GM12878 (cell line): Measurements from ENCODE around the gene TRHDE. TPM values are rescaled to one million over a fixed set of nuclear protein-coding genes. Genes with fewer than 3 reads are reported as not detected.

Source experiments
- ATAC-seq: fragments of 200-7000 bp; cut with Tn5 transposase; 3 replicates; pipeline ENCODE4 v1.9.1; 2020; ENCODE audit warnings: mild to moderate bottlenecking, moderate library complexity
- BruUV-seq: library from RNA; stranded (reverse); fragments of 400-500 nt; replicated peaks from 2 replicates; lab custom pipeline; 2021; lab: Mats Ljungman, UMichigan
- CTCF ChIA-PET: fragments of 300-600 bp; sonication (Branson Sonifier 250); formaldehyde crosslinking; extraction: SDS; loops from one replicate; lab custom pipeline; 2021; ENCODE audit warnings: inconsistent platforms; lab: Yijun Ruan, JAX
- POLR2A ChIA-PET: fragments of 350-600 bp; formaldehyde crosslinking; extraction: SDS; loops from one replicate; lab custom pipeline; 2021; ENCODE audit warnings: inconsistent platforms; lab: Charles Lee
- RAD21 ChIA-PET: fragments of 300-600 bp; sonication (Branson Sonifier 250); formaldehyde crosslinking; loops from one replicate; lab custom pipeline; 2023; ENCODE audit warnings: antibody characterized with exemption; ENCODE audit not compliant: unreplicated experiment; lab: Charles Lee
- SMC1A ChIA-PET: fragments of 300-600 bp; sonication (Branson Sonifier 250); formaldehyde crosslinking; loops from one replicate; lab custom pipeline; 2023; ENCODE audit not compliant: unreplicated experiment, uncharacterized antibody; lab: Charles Lee
- DNase-seq: peaks from one replicate; pipeline ENCODE4 v3.0.0-alpha.2; 2011; ENCODE audit warnings: low read depth, low spot score
- FAIRE-seq: peaks from 3 replicates; lab custom pipeline; 2011; peaks lifted over from hg19 to GRCh38; lab: Jason Lieb, UNC
- H2AFZ ChIP-seq: 2 replicates; pipeline ENCODE4 v1.6.0; 2011; ENCODE audit warnings: low read depth, low read length, control low read depth; ENCODE audit not compliant: control insufficient read depth
- H3K27ac ChIP-seq: 2 replicates; pipeline ENCODE4 v1.5.1; 2011; ENCODE audit warnings: control low read depth; ENCODE audit not compliant: control insufficient read depth, insufficient read depth
- H3K27me3 ChIP-seq, 2 experiments: replicated peaks in 1 of 2; 2 replicates each; pipeline versions ENCODE4 v1.6.0 to v1.6.1; 2011; ENCODE audit warnings: low read length in 1 of 2; ENCODE audit not compliant: control insufficient read depth in 2 of 2, insufficient read depth in 2 of 2
- H3K36me3 ChIP-seq, 2 experiments: 2 replicates each; pipeline ENCODE4 v1.5.1; 2011; ENCODE audit warnings: low read length in 1 of 2; ENCODE audit not compliant: control insufficient read depth in 2 of 2, insufficient read depth in 2 of 2
- H3K4me1 ChIP-seq: 2 replicates; pipeline ENCODE4 v1.6.1; 2011; ENCODE audit warnings: mild to moderate bottlenecking, low read length, moderate library complexity, mixed read lengths; ENCODE audit not compliant: control insufficient read depth, insufficient read depth
- H3K4me2 ChIP-seq: 2 replicates; pipeline ENCODE4 v1.6.0; 2011; ENCODE audit warnings: control low read depth; ENCODE audit not compliant: control insufficient read depth, insufficient read depth
- H3K4me3 ChIP-seq: fragments of 200-600 bp; sonication (generic); 2 replicates; pipeline ENCODE4 v1.5.1; 2016
- H3K79me2 ChIP-seq: 2 replicates; pipeline ENCODE4 v1.6.0; 2011; ENCODE audit warnings: low read length; ENCODE audit not compliant: control insufficient read depth, insufficient read depth
- H3K9ac ChIP-seq: 2 replicates; pipeline ENCODE4 v1.8.0; 2011; ENCODE audit warnings: low read length, control low read depth, mixed read lengths; ENCODE audit not compliant: control insufficient read depth, insufficient read depth
- H3K9me3 ChIP-seq: replicated peaks from 3 replicates; pipeline ENCODE4 v1.5.1; 2011; ENCODE audit warnings: mild to moderate bottlenecking, low read length; ENCODE audit not compliant: control insufficient read depth, insufficient read depth
- H4K20me1 ChIP-seq: 2 replicates; pipeline ENCODE4 v1.6.0; 2011; ENCODE audit not compliant: control insufficient read depth, insufficient read depth
- ATF2 ChIP-seq: IDR thresholded peaks from 2 replicates; pipeline ENCODE4 v1.6.1; 2012; ENCODE audit warnings: low read length, inconsistent platforms
- ATF7 ChIP-seq: fragments of 450-650 bp; IDR thresholded peaks from 2 replicates; pipeline ENCODE4 v1.6.1; 2016; ENCODE audit warnings: low read depth, mild to moderate bottlenecking
- CREB1 ChIP-seq: IDR thresholded peaks from 2 replicates; pipeline ENCODE4 v1.6.1; 2012; ENCODE audit warnings: low read depth, mild to moderate bottlenecking, inconsistent platforms
- DPF2 ChIP-seq: fragments of 450-650 bp; IDR thresholded peaks from 2 replicates; pipeline ENCODE4 v1.6.1; 2017; ENCODE audit warnings: mild to moderate bottlenecking
- ETV6 ChIP-seq, 2 experiments: fragments of 450-650 bp in 1 of 2; IDR thresholded peaks in 1 of 2; conservative IDR thresholded peaks in 1 of 2; 2 replicates each; pipeline ENCODE4 v1.6.1; 2014; ENCODE audit warnings: antibody characterized with exemption in 1 of 2, borderline replicate concordance in 1 of 2, low read depth in 1 of 2, mild to moderate bottlenecking in 1 of 2, moderate library complexity in 1 of 2
- HCFC1 ChIP-seq: fragments of 150-350 bp; IDR thresholded peaks from 2 replicates; pipeline ENCODE4 v1.6.1; 2014; ENCODE audit warnings: low read length
- IKZF1 ChIP-seq: fragments of 450-650 bp; conservative IDR thresholded peaks from 2 replicates; pipeline ENCODE4 v1.6.1; 2017; ENCODE audit warnings: antibody characterized with exemption, mild to moderate bottlenecking
- KAT2A ChIP-seq: conservative IDR thresholded peaks from 2 replicates; pipeline ENCODE4 v1.6.1; 2011; ENCODE audit warnings: low read depth, low read length; ENCODE audit not compliant: control insufficient read depth
- MYB ChIP-seq: fragments of 150-350 bp; IDR thresholded peaks from 2 replicates; pipeline ENCODE4 v1.6.1; 2014; ENCODE audit warnings: mild to moderate bottlenecking, low read depth, low read length, borderline replicate concordance
- PAX5 ChIP-seq: IDR thresholded peaks from 2 replicates; pipeline ENCODE4 v1.6.1; 2011; ENCODE audit warnings: low read depth, low read length, borderline replicate concordance
- POLR2AphosphoS5 ChIP-seq: IDR thresholded peaks from 2 replicates; pipeline ENCODE4 v1.6.1; 2011; ENCODE audit warnings: mild to moderate bottlenecking, low read length, inconsistent platforms
- RELA ChIP-seq: fragments of 450-650 bp; IDR thresholded peaks from 2 replicates; pipeline ENCODE4 v1.8.0; 2014; ENCODE audit warnings: borderline replicate concordance; ENCODE audit not compliant: partially characterized antibody
- RELB ChIP-seq: fragments of 450-650 bp; IDR thresholded peaks from 2 replicates; pipeline ENCODE4 v1.6.1; 2017; ENCODE audit warnings: low read depth, mild to moderate bottlenecking, moderate library complexity
- SMAD5 ChIP-seq: IDR thresholded peaks from 2 replicates; pipeline ENCODE4 v1.6.1; 2016; ENCODE audit warnings: antibody characterized with exemption, low read depth
- TCF12 ChIP-seq: IDR thresholded peaks from 2 replicates; pipeline ENCODE4 v1.6.1; 2011; ENCODE audit warnings: low read depth, mild to moderate bottlenecking, low read length
- WRNIP1 ChIP-seq: IDR thresholded peaks from 2 replicates; pipeline ENCODE4 v1.6.1; 2011; ENCODE audit warnings: low read depth, low read length, improper control_type of control experiment, borderline replicate concordance
- WGBS: methylation state at CpG from one replicate; pipeline ENCODE4 v1.1.6; 2016; ENCODE audit warnings: low lambda C conversion rate; ENCODE audit not compliant: insufficient replicate concordance, insufficient coverage; ENCODE audit errors: missing lambda C conversion rate; 5-methylcytosine and 5-hydroxymethylcytosine counted together
- in situ Hi-C: fragments of 300-500 bp; cut with MboI; formaldehyde crosslinking; loops from 9 replicates; pipeline ENCODE4 v1.14.3; 2018; ENCODE audit warnings: mixed read lengths
- intact Hi-C: fragments of 100-400 bp; cut with micrococcal nuclease; formaldehyde crosslinking; loops from one replicate; pipeline ENCODE4 v1.14.2; 2022; ENCODE audit not compliant: unreplicated experiment
- polyA plus RNA-seq, 11 experiments: library from polyadenylated mRNA; depleted of rRNA in 4 of 11; unstranded in 6 of 11; stranded (reverse) in 5 of 11; fragments of >200 nt; fragmentation: Nextera tagmentation in 4 of 11; fragmentation: Illumina TruSeq in 1 of 11; extraction: Ambion mirVana in 4 of 11; extraction: Trizol in 1 of 11; gene quantifications; 1 replicate in 1 of 11; 2 replicates in 10 of 11; pipeline versions ENCODE4 v1.2.1 to v1.2.3, GENCODE V29; 2011 to 2016; ENCODE audit warnings: inconsistent platforms in 2 of 11, missing spikeins in 2 of 11, low read depth in 1 of 11
- total RNA-seq, 4 experiments: library from RNA; depleted of rRNA in 3 of 4; stranded (reverse); fragments of >200 nt in 3 of 4; fragmentation: Illumina TruSeq in 1 of 4; extraction: Trizol in 1 of 4; gene quantifications; 2 replicates each; pipeline versions ENCODE4 v1.2.1 to v1.2.3, GENCODE V29; 2013 to 2021
- TF ChIP-seq, protein P1 (sequence below): fragments of 450-650 bp; IDR thresholded peaks from 2 replicates; pipeline ENCODE4 v1.6.1; 2018; ENCODE audit warnings: borderline replicate concordance, mild to moderate bottlenecking; ENCODE audit not compliant: partially characterized antibody

Gene TRHDE
- total and polyA plus RNA-seq, 10 of the 15 experiments (the other 5 are each of a cell fraction or from before 2014, with no cell fraction given): not detected

DNA sequence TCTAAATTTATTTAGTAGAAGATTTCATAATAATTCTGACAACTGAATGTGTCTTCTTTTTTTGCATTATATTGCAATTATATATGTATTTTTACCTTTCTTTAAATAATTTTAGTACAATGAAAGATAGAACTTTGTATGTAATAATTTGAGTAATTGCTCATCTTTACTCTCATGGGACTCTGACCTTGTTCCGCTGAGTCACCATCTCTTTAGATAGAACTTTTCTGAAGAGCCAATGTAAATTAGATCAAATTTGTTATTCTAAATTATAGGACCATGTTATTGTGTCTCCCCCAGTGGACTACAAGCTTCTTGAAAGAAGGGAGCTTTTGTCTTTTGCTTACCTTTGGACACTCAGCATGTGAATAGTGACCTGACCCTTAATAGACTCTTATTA, 96.1 kb downstream of the TRHDE start (continued):
- TF ChIP-seq SMAD5 (no peak), WRNIP1 (no peak)

GRCh38 chr12:72368719-72369422, 96.7 kb downstream of the TRHDE start:
- in situ Hi-C loops (no loop called here), intact Hi-C loops (no loop called here)
- TF ChIP-seq IKZF1: no peak
- no peak for TF ChIP-seq HCFC1
- TF ChIP-seq DPF2: no peak
- TF ChIP-seq MYB: no peak
- TF ChIP-seq CREB1: no peak
- no peak for TF ChIP-seq RELA
- TF ChIP-seq ETV6 (conservative IDR thresholded peaks at IDR 0.05 in 1 of 2, IDR thresholded peaks at IDR 0.05 in 1 of 2; ENCODE audit: borderline replicate concordance in 1 of 2, low read depth in 1 of 2): no peak
- TF ChIP-seq, protein P1, sequence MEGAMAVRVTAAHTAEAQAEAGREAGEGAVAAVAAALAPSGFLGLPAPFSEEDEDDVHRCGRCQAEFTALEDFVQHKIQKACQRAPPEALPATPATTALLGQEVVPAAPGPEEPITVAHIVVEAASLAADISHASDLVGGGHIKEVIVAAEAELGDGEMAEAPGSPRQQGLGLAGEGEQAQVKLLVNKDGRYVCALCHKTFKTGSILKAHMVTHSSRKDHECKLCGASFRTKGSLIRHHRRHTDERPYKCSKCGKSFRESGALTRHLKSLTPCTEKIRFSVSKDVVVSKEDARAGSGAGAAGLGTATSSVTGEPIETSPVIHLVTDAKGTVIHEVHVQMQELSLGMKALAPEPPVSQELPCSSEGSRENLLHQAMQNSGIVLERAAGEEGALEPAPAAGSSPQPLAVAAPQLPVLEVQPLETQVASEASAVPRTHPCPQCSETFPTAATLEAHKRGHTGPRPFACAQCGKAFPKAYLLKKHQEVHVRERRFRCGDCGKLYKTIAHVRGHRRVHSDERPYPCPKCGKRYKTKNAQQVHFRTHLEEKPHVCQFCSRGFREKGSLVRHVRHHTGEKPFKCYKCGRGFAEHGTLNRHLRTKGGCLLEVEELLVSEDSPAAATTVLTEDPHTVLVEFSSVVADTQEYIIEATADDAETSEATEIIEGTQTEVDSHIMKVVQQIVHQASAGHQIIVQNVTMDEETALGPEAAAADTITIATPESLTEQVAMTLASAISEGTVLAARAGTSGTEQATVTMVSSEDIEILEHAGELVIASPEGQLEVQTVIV: no peak
- TF ChIP-seq POLR2AphosphoS5: no peak
- TF ChIP-seq RELB: no peak
- TF ChIP-seq KAT2A: no peak
- no peak for TF ChIP-seq PAX5
- TF ChIP-seq ATF2: no peak
- no peak for TF ChIP-seq ATF7
- no peak for TF ChIP-seq TCF12
- WGBS: 39% methylated on average over 3 of the region's 3 CpGs
- Histone ChIP-seq H3K36me3 (no peaks in the 10 kb centered on the region), H3K4me2 (no peak overlapping the region), H3K9ac (no peak overlapping the region), H3K79me2 (no peaks in the 10 kb centered on the region), H3K27ac (no peak overlapping the region), H3K9me3 (no peaks in the 10 kb centered on the region), H3K4me3 (no peak overlapping the region), H3K4me1 (no peaks in the 10 kb centered on the region), H3K27me3 (no peaks in the 10 kb centered on the region), H4K20me1 (no peaks in the 10 kb centered on the region), H2AFZ (no peak overlapping the region)
- no peak for FAIRE-seq
- SMC1A ChIA-PET: no interaction called here
- ATAC-seq: no peak
- CTCF ChIA-PET: no interaction called here
- BruUV-seq: no TSS peak
- POLR2A ChIA-PET: no interaction called here
- DNase-seq: no peak
- RAD21 ChIA-PET: no interaction called here
